22Rv1 (cell line): ENCODE results near the gene KIDINS220.

ENCODE experiments used
- ZFX ChIP-seq: fragments of 450-650 bp; IDR thresholded peaks from 2 replicates; pipeline ENCODE4 v1.6.1; 2017; ENCODE audit warnings: antibody characterized with exemption, borderline replicate concordance
- TF ChIP-seq, protein P1 (sequence below): fragments of 450-650 bp; IDR thresholded peaks from 2 replicates; pipeline ENCODE4 v1.5.1; 2017; ENCODE audit warnings: mild to moderate bottlenecking

DNA sequence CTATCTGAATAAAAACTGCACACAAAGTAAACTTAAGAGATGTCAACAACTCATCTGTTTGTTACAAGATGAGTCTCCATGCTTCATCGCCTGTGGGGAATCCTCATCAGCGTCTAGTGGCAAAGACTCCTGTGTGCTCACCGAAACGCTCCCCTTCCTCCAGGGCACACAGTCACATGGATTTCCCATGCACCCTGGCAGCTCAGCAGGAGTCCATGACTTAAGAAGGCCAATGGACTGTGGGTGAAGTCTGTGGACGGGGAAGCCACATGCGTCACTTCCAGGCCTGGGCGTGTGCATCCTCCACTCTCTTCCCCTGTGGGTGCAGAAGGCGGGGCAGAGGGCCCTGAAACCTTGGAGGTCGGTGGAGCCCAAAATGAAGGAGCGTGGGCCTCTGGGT lies 114.4 kb downstream of the KIDINS220 start:
- TF ChIP-seq, protein P1, sequence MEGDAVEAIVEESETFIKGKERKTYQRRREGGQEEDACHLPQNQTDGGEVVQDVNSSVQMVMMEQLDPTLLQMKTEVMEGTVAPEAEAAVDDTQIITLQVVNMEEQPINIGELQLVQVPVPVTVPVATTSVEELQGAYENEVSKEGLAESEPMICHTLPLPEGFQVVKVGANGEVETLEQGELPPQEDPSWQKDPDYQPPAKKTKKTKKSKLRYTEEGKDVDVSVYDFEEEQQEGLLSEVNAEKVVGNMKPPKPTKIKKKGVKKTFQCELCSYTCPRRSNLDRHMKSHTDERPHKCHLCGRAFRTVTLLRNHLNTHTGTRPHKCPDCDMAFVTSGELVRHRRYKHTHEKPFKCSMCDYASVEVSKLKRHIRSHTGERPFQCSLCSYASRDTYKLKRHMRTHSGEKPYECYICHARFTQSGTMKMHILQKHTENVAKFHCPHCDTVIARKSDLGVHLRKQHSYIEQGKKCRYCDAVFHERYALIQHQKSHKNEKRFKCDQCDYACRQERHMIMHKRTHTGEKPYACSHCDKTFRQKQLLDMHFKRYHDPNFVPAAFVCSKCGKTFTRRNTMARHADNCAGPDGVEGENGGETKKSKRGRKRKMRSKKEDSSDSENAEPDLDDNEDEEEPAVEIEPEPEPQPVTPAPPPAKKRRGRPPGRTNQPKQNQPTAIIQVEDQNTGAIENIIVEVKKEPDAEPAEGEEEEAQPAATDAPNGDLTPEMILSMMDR: no peak
- no peak for TF ChIP-seq ZFX
